ENCODE measurements around the gene SYT7.

- TF ChIP-seq MAZ (IDR thresholded peaks at IDR 0.05; ENCODE audit: borderline replicate concordance, low read depth, low read length) = no peak
- no peak for TF ChIP-seq ZC3H11A (IDR thresholded peaks at IDR 0.05)
- TF ChIP-seq RAD21 (conservative IDR thresholded peaks at IDR 0.05 in 1 of 2, IDR thresholded peaks at IDR 0.05 in 1 of 2) = no peak
- TF ChIP-seq CTCF (IDR thresholded peaks at IDR 0.05) = no peak
- TF ChIP-seq MAX (IDR thresholded peaks at IDR 0.05) = no peak
- TF ChIP-seq JUNB (IDR thresholded peaks at IDR 0.05) = no peak
Measured at GRCh38 chr11:61497876-61498275, 83.0 kb downstream of the SYT7 start.
